GM12878 (cell line): ENCODE data around the gene SLC45A3. TPM values are rescaled to one million over a fixed set of nuclear protein-coding genes. Genes with fewer than 3 reads are reported as not detected.
A peak's percentile ranks its signal among the peaks of the same experiment; 100 is the strongest.

ENCODE experiments used
- ATAC-seq: fragments of 200-7000 bp; cut with Tn5 transposase; 3 replicates; pipeline ENCODE4 v1.9.1; 2020; ENCODE audit warnings: mild to moderate bottlenecking, moderate library complexity
- BruUV-seq: library from RNA; stranded (reverse); fragments of 400-500 nt; replicated peaks from 2 replicates; lab custom pipeline; 2021; lab: Mats Ljungman, UMichigan
- CTCF ChIA-PET: fragments of 300-600 bp; sonication (Branson Sonifier 250); formaldehyde crosslinking; extraction: SDS; loops from one replicate; lab custom pipeline; 2021; ENCODE audit warnings: inconsistent platforms; lab: Yijun Ruan, JAX
- POLR2A ChIA-PET: fragments of 350-600 bp; formaldehyde crosslinking; extraction: SDS; loops from one replicate; lab custom pipeline; 2021; ENCODE audit warnings: inconsistent platforms; lab: Charles Lee
- RAD21 ChIA-PET: fragments of 300-600 bp; sonication (Branson Sonifier 250); formaldehyde crosslinking; loops from one replicate; lab custom pipeline; 2023; ENCODE audit warnings: antibody characterized with exemption; ENCODE audit not compliant: unreplicated experiment; lab: Charles Lee
- SMC1A ChIA-PET: fragments of 300-600 bp; sonication (Branson Sonifier 250); formaldehyde crosslinking; loops from one replicate; lab custom pipeline; 2023; ENCODE audit not compliant: unreplicated experiment, uncharacterized antibody; lab: Charles Lee
- DNase-seq: peaks from one replicate; pipeline ENCODE4 v3.0.0-alpha.2; 2011; ENCODE audit warnings: low read depth, low spot score
- FAIRE-seq: peaks from 3 replicates; lab custom pipeline; 2011; peaks lifted over from hg19 to GRCh38; lab: Jason Lieb, UNC
- H2AFZ ChIP-seq: 2 replicates; pipeline ENCODE4 v1.6.0; 2011; ENCODE audit warnings: low read depth, low read length, control low read depth; ENCODE audit not compliant: control insufficient read depth
- H3K27ac ChIP-seq: 2 replicates; pipeline ENCODE4 v1.5.1; 2011; ENCODE audit warnings: control low read depth; ENCODE audit not compliant: control insufficient read depth, insufficient read depth
- H3K27me3 ChIP-seq, 2 experiments: replicated peaks in 1 of 2; 2 replicates each; pipeline versions ENCODE4 v1.6.0 to v1.6.1; 2011; ENCODE audit warnings: low read length in 1 of 2; ENCODE audit not compliant: control insufficient read depth in 2 of 2, insufficient read depth in 2 of 2
- H3K36me3 ChIP-seq, 2 experiments: 2 replicates each; pipeline ENCODE4 v1.5.1; 2011; ENCODE audit warnings: low read length in 1 of 2; ENCODE audit not compliant: control insufficient read depth in 2 of 2, insufficient read depth in 2 of 2
- H3K4me1 ChIP-seq: 2 replicates; pipeline ENCODE4 v1.6.1; 2011; ENCODE audit warnings: mild to moderate bottlenecking, low read length, moderate library complexity, mixed read lengths; ENCODE audit not compliant: control insufficient read depth, insufficient read depth
- H3K4me2 ChIP-seq: 2 replicates; pipeline ENCODE4 v1.6.0; 2011; ENCODE audit warnings: control low read depth; ENCODE audit not compliant: control insufficient read depth, insufficient read depth
- H3K4me3 ChIP-seq: fragments of 200-600 bp; sonication (generic); 2 replicates; pipeline ENCODE4 v1.5.1; 2016
- H3K79me2 ChIP-seq: 2 replicates; pipeline ENCODE4 v1.6.0; 2011; ENCODE audit warnings: low read length; ENCODE audit not compliant: control insufficient read depth, insufficient read depth
- H3K9ac ChIP-seq: 2 replicates; pipeline ENCODE4 v1.8.0; 2011; ENCODE audit warnings: low read length, control low read depth, mixed read lengths; ENCODE audit not compliant: control insufficient read depth, insufficient read depth
- H3K9me3 ChIP-seq: replicated peaks from 3 replicates; pipeline ENCODE4 v1.5.1; 2011; ENCODE audit warnings: mild to moderate bottlenecking, low read length; ENCODE audit not compliant: control insufficient read depth, insufficient read depth
- H4K20me1 ChIP-seq: 2 replicates; pipeline ENCODE4 v1.6.0; 2011; ENCODE audit not compliant: control insufficient read depth, insufficient read depth
- EGR1 ChIP-seq, 2 experiments: IDR thresholded peaks; 1 replicate in 1 of 2; 2 replicates in 1 of 2; pipeline ENCODE4 v1.6.1; 2011 to 2012; ENCODE audit warnings: low read depth in 2 of 2, low read length in 2 of 2, borderline replicate concordance in 1 of 2, mild to moderate bottlenecking in 1 of 2, moderate library complexity in 1 of 2
- EP300 ChIP-seq, 2 experiments: fragments of 150-350 bp in 1 of 2; IDR thresholded peaks; 2 replicates each; pipeline ENCODE4 v1.6.1; 2011 to 2012; ENCODE audit warnings: low read depth in 2 of 2, low read length in 2 of 2, borderline replicate concordance in 1 of 2, improper control_type of control experiment in 1 of 2, inconsistent platforms in 1 of 2; ENCODE audit not compliant: control insufficient read depth in 1 of 2
- GABPA ChIP-seq: IDR thresholded peaks from 2 replicates; pipeline ENCODE4 v1.6.1; 2014; ENCODE audit warnings: antibody characterized with exemption, low read depth, mild to moderate bottlenecking, inconsistent platforms
- HDGF ChIP-seq: fragments of 450-650 bp; IDR thresholded peaks from 2 replicates; pipeline ENCODE4 v1.6.1; 2016; ENCODE audit warnings: antibody characterized with exemption
- NFIC ChIP-seq: IDR thresholded peaks from 2 replicates; pipeline ENCODE4 v1.6.1; 2012; ENCODE audit warnings: low read depth, mild to moderate bottlenecking, inconsistent platforms, low read length, moderate library complexity
- SMAD1 ChIP-seq: fragments of 450-650 bp; IDR thresholded peaks from 2 replicates; pipeline ENCODE4 v1.6.1; 2018; ENCODE audit warnings: mild to moderate bottlenecking, low read depth; ENCODE audit not compliant: partially characterized antibody
- SMAD5 ChIP-seq: IDR thresholded peaks from 2 replicates; pipeline ENCODE4 v1.6.1; 2016; ENCODE audit warnings: antibody characterized with exemption, low read depth
- TCF3 ChIP-seq: IDR thresholded peaks from 2 replicates; pipeline ENCODE4 v1.6.1; 2012; ENCODE audit warnings: low read depth, mild to moderate bottlenecking, low read length, borderline replicate concordance; ENCODE audit not compliant: insufficient read depth
- USF2 ChIP-seq: IDR thresholded peaks from 2 replicates; pipeline ENCODE4 v1.6.1; 2011; ENCODE audit warnings: low read depth, low read length, improper control_type of control experiment, borderline replicate concordance
- WRNIP1 ChIP-seq: IDR thresholded peaks from 2 replicates; pipeline ENCODE4 v1.6.1; 2011; ENCODE audit warnings: low read depth, low read length, improper control_type of control experiment, borderline replicate concordance
- WGBS: methylation state at CpG from one replicate; pipeline ENCODE4 v1.1.6; 2016; ENCODE audit warnings: low lambda C conversion rate; ENCODE audit not compliant: insufficient replicate concordance, insufficient coverage; ENCODE audit errors: missing lambda C conversion rate; 5-methylcytosine and 5-hydroxymethylcytosine counted together
- in situ Hi-C: fragments of 300-500 bp; cut with MboI; formaldehyde crosslinking; loops from 9 replicates; pipeline ENCODE4 v1.14.3; 2018; ENCODE audit warnings: mixed read lengths
- intact Hi-C: fragments of 100-400 bp; cut with micrococcal nuclease; formaldehyde crosslinking; loops from one replicate; pipeline ENCODE4 v1.14.2; 2022; ENCODE audit not compliant: unreplicated experiment
- polyA plus RNA-seq, 11 experiments: library from polyadenylated mRNA; depleted of rRNA in 4 of 11; unstranded in 6 of 11; stranded (reverse) in 5 of 11; fragments of >200 nt; fragmentation: Nextera tagmentation in 4 of 11; fragmentation: Illumina TruSeq in 1 of 11; extraction: Ambion mirVana in 4 of 11; extraction: Trizol in 1 of 11; gene quantifications; 1 replicate in 1 of 11; 2 replicates in 10 of 11; pipeline versions ENCODE4 v1.2.1 to v1.2.3, GENCODE V29; 2011 to 2016; ENCODE audit warnings: inconsistent platforms in 2 of 11, missing spikeins in 2 of 11, low read depth in 1 of 11
- total RNA-seq, 4 experiments: library from RNA; depleted of rRNA in 3 of 4; stranded (reverse); fragments of >200 nt in 3 of 4; fragmentation: Illumina TruSeq in 1 of 4; extraction: Trizol in 1 of 4; gene quantifications; 2 replicates each; pipeline versions ENCODE4 v1.2.1 to v1.2.3, GENCODE V29; 2013 to 2021

Gene SLC45A3
- total and polyA plus RNA-seq, 10 of the 15 experiments (the other 5 are each of a cell fraction or from before 2014, with no cell fraction given) = 0.26 to 10.3 (median 4.1) TPM

DNA sequence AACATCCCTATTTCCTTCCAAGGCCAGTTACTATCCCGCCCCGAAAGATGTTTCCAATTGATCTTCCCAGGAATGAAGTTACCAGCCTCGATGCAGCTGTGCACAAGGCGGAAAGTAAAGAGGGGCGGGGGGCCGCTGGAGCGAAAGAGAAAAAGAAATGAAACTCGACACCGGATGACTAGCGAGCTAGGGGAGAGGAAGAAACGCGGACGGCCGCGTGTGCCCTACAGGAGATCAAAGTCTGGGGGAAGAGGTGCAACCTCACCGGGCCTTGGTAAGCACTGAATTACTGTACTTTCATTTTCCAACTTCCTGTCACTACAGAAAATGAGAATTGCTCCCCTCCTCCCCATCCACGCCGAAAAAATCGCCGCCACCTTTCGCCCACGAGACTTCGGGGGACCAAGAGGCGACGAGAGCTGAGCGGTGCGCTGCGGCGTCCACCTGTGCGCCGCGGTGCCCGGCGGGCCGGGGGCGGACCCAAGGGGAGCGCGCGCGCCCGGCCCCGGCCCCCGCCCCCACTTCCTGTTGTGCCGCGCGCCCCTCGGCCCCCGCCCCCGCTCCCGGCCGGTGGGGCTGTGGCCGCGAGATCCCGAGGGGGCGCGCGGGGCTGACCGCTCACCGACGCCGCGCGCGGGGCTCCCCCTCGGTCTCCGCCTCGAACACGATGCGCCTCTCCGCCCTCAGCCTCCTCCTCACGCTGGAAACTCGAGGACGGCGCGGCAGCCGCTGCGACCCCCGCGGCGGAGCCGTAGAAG lies 49.1 kb downstream of the SLC45A3 start (continued):
- TF ChIP-seq EP300 (IDR thresholded peaks at IDR 0.05; ENCODE audit: borderline replicate concordance in 1 of 2, control insufficient read depth in 1 of 2, low read depth in 2 of 2, low read length in 2 of 2) (peak in 1 of 2 experiments; percentile 42; a peak in 1 of 4 replicates), WRNIP1 (no peak), EGR1 (IDR thresholded peaks at IDR 0.05; ENCODE audit: borderline replicate concordance in 1 of 2, low read depth in 2 of 2, low read length in 2 of 2) (peak; percentile 12 to 90), GABPA (peak; percentile 65), TCF3 (peak; percentile 74; the same call in 1 of the 2 replicates), SMAD5 (no peak), USF2 (no peak), SMAD1 (peak; percentile 62), HDGF (peak; percentile 71; the same call in 1 of the 2 replicates)

- Histone ChIP-seq H4K20me1 (no peaks in the 10 kb centered on the region), H2AFZ (no peak overlapping the region), H3K79me2 (peaks cover 48% of the 10 kb centered on the region), H3K36me3 (no peaks in the 10 kb centered on the region), H3K9me3 (no peaks in the 10 kb centered on the region), H3K27me3 (no peaks in the 10 kb centered on the region), H3K9ac (peak overlapping the region; percentile 76), H3K4me3 (peak overlapping the region; percentile 93), H3K27ac (peak overlapping the region; percentile 74), H3K4me1 (peaks cover 17% of the 10 kb centered on the region), H3K4me2 (peak overlapping the region; percentile 88)
- DNase-seq (no peak), ATAC-seq (no peak), FAIRE-seq (no peak)
- TF ChIP-seq TCF3 (no peak), NFIC (peak; percentile 30; the same call in 1 of the 2 replicates)
- RAD21 ChIA-PET = interaction anchor here (0.7 to 6.8 kb wide), 12 partner anchors 14 to 421 kb away, joined by 3 to 381 read pairs (median 4); no protein-coding TSS in a partner anchor
- CTCF ChIA-PET = interaction anchor here (1.0 to 12.3 kb wide), 5 partner anchors 27 to 106 kb away, joined by 3 to 408 read pairs (median 14); no protein-coding TSS in a partner anchor
- intact Hi-C loops (loop anchor here (10.0 kb wide), 2 partner anchors 346 to 424 kb away; partner anchors contain the start of gene RHEX), in situ Hi-C loops (no loop called here)
- SMC1A ChIA-PET = interaction anchor here (0.7 to 8.1 kb wide), 9 partner anchors 9 to 1007 kb away, joined by 3 to 301 read pairs (median 9); no protein-coding TSS in a partner anchor
- WGBS = 0% methylated on average over 3 of the region's 3 CpGs
- BruUV-seq = TSS peak; percentile 51
- POLR2A ChIA-PET = interaction anchor here (0.9 to 3.6 kb wide), 7 partner anchors 9 to 152 kb away, joined by 3 to 80 read pairs (median 4); no protein-coding TSS in a partner anchor
These were observed 49.7 kb downstream of the SLC45A3 start for GRCh38 chr1:205630651-205631009.
